ENCODE results near the gene SENP2. TPM values are rescaled to one million over a fixed set of nuclear protein-coding genes. Genes with fewer than 3 reads are reported as not detected.

The SENP2 gene
- total RNA-seq, 4 donors from 2014 or later: 22.4 to 32.2 (median 26.8) TPM

DNA sequence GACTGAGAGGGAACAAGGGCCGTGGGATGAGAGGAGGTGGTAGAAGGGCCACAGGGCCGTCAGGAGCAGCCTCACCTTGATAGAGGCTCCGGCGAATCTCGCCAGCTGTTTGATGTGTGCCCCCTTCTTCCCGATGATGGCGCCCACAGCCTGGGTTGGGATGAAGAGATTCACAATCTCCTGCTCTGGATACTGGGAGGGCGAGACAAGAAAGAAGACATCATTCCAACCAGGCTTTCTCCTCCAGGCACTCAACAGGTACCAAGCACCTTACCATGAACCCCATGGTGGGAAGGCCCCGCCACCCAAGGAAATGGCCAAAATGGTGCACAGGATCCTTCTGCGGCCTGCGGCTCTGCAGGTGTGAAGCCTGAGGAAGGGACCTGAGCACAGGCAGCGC lies 71.1 kb downstream of the SENP2 start:
- intact Hi-C loops (cut with DNase I): loop anchor here (10.0 kb wide), 1 partner anchor 278 kb away; the partner anchor contains the start of gene TRA2B
- peak; percentile 87 for DNase-seq (ENCODE audit: extremely low spot score)
- H3K27ac ChIP-seq (replicated peaks in 1 of 4): peak overlapping the region; percentile 81 to 86 (median 84)
- no peak overlapping the region for H3K4me3 ChIP-seq
- H3K9me3 ChIP-seq: no peaks in the 10 kb centered on the region
- TF ChIP-seq CTCF (IDR thresholded peaks at IDR 0.05): no peak
- no peak for TF ChIP-seq EP300 (IDR thresholded peaks at IDR 0.05)
- TF ChIP-seq POLR2A (IDR thresholded peaks at IDR 0.05; ENCODE audit: low read depth): no peak
- TF ChIP-seq POLR2AphosphoS5 (IDR thresholded peaks at IDR 0.05): no peak
- WGBS: 98% methylated on average over 11 of the region's 12 CpGs
- no peaks in the 10 kb centered on the region for H3K36me3 ChIP-seq
- H3K4me1 ChIP-seq: peaks cover 43 to 59% (median 58%) of the 10 kb centered on the region in 4 donors
- H3K27me3 ChIP-seq: no peaks in the 10 kb centered on the region

DNA sequence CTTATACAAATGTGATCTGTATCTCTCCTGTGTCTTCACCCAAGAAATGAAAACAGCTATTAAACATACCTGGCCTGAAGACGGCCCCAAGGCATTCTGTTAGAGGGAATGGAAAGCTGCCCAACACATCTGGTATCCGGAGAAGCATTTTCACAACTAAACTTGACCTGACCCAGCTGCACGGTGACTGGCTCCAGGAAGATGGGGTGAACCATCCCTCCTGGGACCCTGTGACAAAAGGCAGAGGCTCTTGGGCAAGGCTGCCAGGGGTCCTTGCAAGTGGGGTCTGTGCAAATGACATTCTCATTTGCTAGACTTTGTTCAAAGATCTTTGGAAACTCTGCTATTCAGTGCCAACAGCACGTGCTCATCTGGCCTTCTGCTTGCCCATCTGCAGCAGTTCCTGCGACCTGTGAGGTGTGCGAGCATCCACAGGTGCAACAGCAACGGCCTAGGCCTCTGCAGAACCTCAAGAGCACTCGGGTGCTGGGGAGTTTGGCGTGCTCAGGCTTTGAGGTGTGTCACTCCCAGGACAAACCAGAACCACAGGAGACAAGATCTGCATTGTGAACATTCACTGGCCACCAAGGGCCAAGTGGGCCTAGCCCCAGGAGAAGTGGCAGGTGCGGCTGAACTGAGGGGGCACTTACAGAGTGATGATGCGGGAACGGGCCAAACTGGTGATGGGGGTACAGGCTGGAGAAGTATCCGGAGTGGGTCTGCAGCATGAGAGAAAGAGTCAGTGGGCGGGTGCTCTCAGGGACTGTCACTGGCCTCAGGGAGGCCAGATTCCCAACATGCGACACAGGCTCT lies 71.8 kb downstream of the SENP2 start:
- no peaks in the 10 kb centered on the region for H3K27me3 ChIP-seq
- 91% methylated on average over 15 of the region's 15 CpGs for WGBS
- DNase-seq (ENCODE audit: extremely low spot score): peak; percentile 85
- H3K4me3 ChIP-seq: no peak overlapping the region
- peak overlapping the region; percentile 81 to 86 (median 84) for H3K27ac ChIP-seq (replicated peaks in 1 of 4)
- H3K36me3 ChIP-seq: no peaks in the 10 kb centered on the region
- H3K9me3 ChIP-seq: no peaks in the 10 kb centered on the region
- TF ChIP-seq POLR2AphosphoS5 (IDR thresholded peaks at IDR 0.05) (no peak), POLR2A (IDR thresholded peaks at IDR 0.05; ENCODE audit: low read depth) (no peak), EP300 (IDR thresholded peaks at IDR 0.05) (no peak), CTCF (IDR thresholded peaks at IDR 0.05) (no peak)
- peaks cover 43 to 59% (median 58%) of the 10 kb centered on the region in 4 donors for H3K4me1 ChIP-seq
- intact Hi-C loops (cut with DNase I): loop anchor here (10.0 kb wide), 1 partner anchor 277 kb away; the partner anchor contains the start of gene TRA2B

DNA sequence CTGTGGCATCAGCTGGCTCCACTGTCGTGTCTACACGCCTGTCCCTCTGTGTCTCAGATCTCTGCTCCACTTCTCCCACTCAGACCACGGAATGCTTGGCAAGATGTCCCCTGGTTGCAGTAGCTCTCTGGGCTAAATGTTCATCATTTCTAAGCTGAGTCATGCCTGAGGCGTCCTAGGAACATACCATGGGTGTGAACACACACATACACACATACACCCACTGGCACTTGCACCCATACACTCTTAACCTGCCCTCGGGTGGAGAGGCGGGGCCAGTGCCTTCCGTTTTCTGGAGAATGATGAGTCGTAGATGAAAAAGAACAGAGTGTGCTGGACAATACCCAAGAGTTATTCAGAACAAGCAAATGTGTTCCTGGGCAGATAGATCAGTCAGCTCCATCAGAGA lies 72.4 kb downstream of the SENP2 start:
- no peaks in the 10 kb centered on the region for H3K27me3 ChIP-seq
- no peaks in the 10 kb centered on the region for H3K9me3 ChIP-seq
- peaks cover 43 to 59% (median 58%) of the 10 kb centered on the region in 4 donors for H3K4me1 ChIP-seq
- H3K4me3 ChIP-seq: no peak overlapping the region
- peak; percentile 88 to 92 for TF ChIP-seq POLR2AphosphoS5 (IDR thresholded peaks at IDR 0.05)
- no peak for TF ChIP-seq EP300 (IDR thresholded peaks at IDR 0.05)
- DNase-seq (ENCODE audit: extremely low spot score): peak; percentile 95
- H3K36me3 ChIP-seq: no peaks in the 10 kb centered on the region
- peak overlapping the region; percentile 81 to 86 (median 84) for H3K27ac ChIP-seq (replicated peaks in 1 of 4)
- WGBS: 27% methylated on average over 8 of the region's 8 CpGs
- intact Hi-C loops (cut with DNase I): loop anchor here (10.0 kb wide), 1 partner anchor 276 kb away; the partner anchor contains the start of gene TRA2B

- no peaks in the 10 kb centered on the region for H3K9me3 ChIP-seq
- DNase-seq (ENCODE audit: extremely low spot score): no peak
- no peak overlapping the region for H3K4me3 ChIP-seq
- no peaks in the 10 kb centered on the region for H3K27me3 ChIP-seq
- H3K27ac ChIP-seq (replicated peaks in 1 of 4): peak overlapping the region; percentile 81 to 86 (median 83)
- H3K36me3 ChIP-seq: no peaks in the 10 kb centered on the region
- no peak for TF ChIP-seq CTCF (IDR thresholded peaks at IDR 0.05)
- no peak for TF ChIP-seq EP300 (IDR thresholded peaks at IDR 0.05)
- TF ChIP-seq POLR2A (IDR thresholded peaks at IDR 0.05; ENCODE audit: low read depth): no peak
- no peak for TF ChIP-seq POLR2AphosphoS5 (IDR thresholded peaks at IDR 0.05)
- intact Hi-C loops (cut with DNase I): loop anchor here (10.0 kb wide), 1 partner anchor 276 kb away; the partner anchor contains the start of gene TRA2B
- H3K4me1 ChIP-seq: peaks cover 43 to 59% (median 58%) of the 10 kb centered on the region in 4 donors
- WGBS: 76% methylated on average over 1 of the region's 1 CpG
These were observed 72.8 kb downstream of the SENP2 start for GRCh38 chr3:185658943-185659342.

Measured in esophagus muscularis mucosa (tissue), 4 donors.